HepG2 (cell line): ENCODE measurements around the gene LGALS9. TPM values are rescaled to one million over a fixed set of nuclear protein-coding genes. Genes with fewer than 3 reads are reported as not detected.

Source experiments
- ATAC-seq: fragments of 200-7000 bp; cut with Tn5 transposase; 3 replicates; pipeline ENCODE4 v1.9.1; 2020; ENCODE audit warnings: mild to moderate bottlenecking, moderate library complexity
- BruUV-seq: library from RNA; stranded (reverse); fragments of 400-500 nt; replicated peaks from 2 replicates; lab custom pipeline; 2021; lab: Mats Ljungman, UMichigan
- CTCF ChIA-PET: fragments of 300-600 bp; formaldehyde crosslinking; extraction: SDS; loops from one replicate; lab custom pipeline; 2021; ENCODE audit warnings: low total read pairs, inconsistent platforms, low intra/inter-chr PET ratio; lab: Yijun Ruan, JAX
- POLR2A ChIA-PET: fragments of 350-600 bp; sonication (Branson Sonifier 250); formaldehyde crosslinking; loops from one replicate; lab custom pipeline; 2020; ENCODE audit warnings: antibody characterized with exemption, inconsistent platforms; lab: Yijun Ruan, JAX
- DNase-seq: peaks from one replicate; pipeline ENCODE4 v3.0.0-alpha.2; 2015; ENCODE audit warnings: low spot score
- FAIRE-seq: peaks from 3 replicates; lab custom pipeline; 2011; peaks lifted over from hg19 to GRCh38; lab: Jason Lieb, UNC
- H2AFZ ChIP-seq: one replicate; pipeline ENCODE4 v1.6.1; 2011; ENCODE audit warnings: low read length, inconsistent platforms
- H3K27ac ChIP-seq: fragments of 300-600 bp; 3 replicates; pipeline ENCODE4 v1.8.0; 2011; ENCODE audit warnings: mixed run types, mild to moderate bottlenecking, mixed read lengths, low read length, inconsistent platforms; ENCODE audit not compliant: insufficient read depth; ENCODE audit errors: extremely low read length
- H3K27me3 ChIP-seq, 2 experiments: fragments of 200-600 bp in 1 of 2; 2 replicates in 1 of 2; 3 replicates in 1 of 2; pipeline versions ENCODE4 v1.6.0 to v1.8.0; 2011; ENCODE audit warnings: low read length in 2 of 2, mild to moderate bottlenecking in 2 of 2, moderate library complexity in 2 of 2, inconsistent platforms in 1 of 2; ENCODE audit not compliant: insufficient read depth in 2 of 2, control insufficient read depth in 1 of 2
- H3K36me3 ChIP-seq, 2 experiments: fragments of 200-600 bp in 1 of 2; replicated peaks in 1 of 2; 2 replicates in 1 of 2; 3 replicates in 1 of 2; pipeline versions ENCODE4 v1.5.1 to v1.8.0; 2011; ENCODE audit warnings: low read length in 2 of 2, inconsistent platforms in 1 of 2; ENCODE audit not compliant: insufficient read depth in 2 of 2, control insufficient read depth in 1 of 2
- H3K4me1 ChIP-seq: 2 replicates; pipeline ENCODE4 v1.5.1; 2012; ENCODE audit warnings: low read length, inconsistent platforms; ENCODE audit not compliant: insufficient read depth
- H3K4me2 ChIP-seq: 2 replicates; pipeline ENCODE4 v1.6.0; 2011; ENCODE audit warnings: low read depth, low read length, inconsistent platforms
- H3K4me3 ChIP-seq, 3 experiments: fragments of 200-600 bp in 1 of 3; sonication (generic), shearing (Covaris generic) in 1 of 3; replicated peaks in 1 of 3; 2 replicates each; pipeline ENCODE4 v1.5.1; 2011 to 2016; ENCODE audit warnings: low read length in 3 of 3, inconsistent platforms in 2 of 3, low read depth in 2 of 3, mild to moderate bottlenecking in 2 of 3, control low read depth in 1 of 3, mixed read lengths in 1 of 3; ENCODE audit not compliant: insufficient read depth in 1 of 3
- H3K79me2 ChIP-seq: one replicate; pipeline ENCODE4 v1.6.1; 2011; ENCODE audit warnings: low read length, inconsistent platforms; ENCODE audit not compliant: insufficient read depth
- H3K9ac ChIP-seq: 2 replicates; pipeline ENCODE4 v1.6.0; 2011; ENCODE audit warnings: mild to moderate bottlenecking, low read depth, low read length, inconsistent platforms; ENCODE audit not compliant: insufficient read depth
- H3K9me3 ChIP-seq: 2 replicates; pipeline ENCODE4 v1.5.1; 2012; ENCODE audit warnings: mild to moderate bottlenecking, low read length
- H4K20me1 ChIP-seq: 2 replicates; pipeline ENCODE4 v1.6.0; 2011; ENCODE audit warnings: inconsistent platforms, mild to moderate bottlenecking, low read length, moderate library complexity; ENCODE audit not compliant: insufficient read depth
- BCL3 ChIP-seq: sonication (generic); formaldehyde crosslinking; IDR thresholded peaks from 2 replicates; pipeline ENCODE4 v1.5.1; 2020; ENCODE audit warnings: mild to moderate bottlenecking, missing genetic modification reagents, moderate library complexity
- CEBPZ ChIP-seq: IDR thresholded peaks from 2 replicates; pipeline ENCODE4 v1.6.1; 2012; ENCODE audit warnings: low read length, improper control_type of control experiment
- FOXA1 ChIP-seq, 2 experiments: fragments of 450-650 bp in 1 of 2; sonication (generic) in 1 of 2; formaldehyde crosslinking in 1 of 2; IDR thresholded peaks; 2 replicates each; pipeline versions ENCODE4 v1.4.0 to v1.6.1; 2016 to 2020; ENCODE audit warnings: missing genetic modification reagents in 1 of 2
- MIXL1 ChIP-seq: IDR thresholded peaks from 2 replicates; pipeline ENCODE4 v1.6.1; 2016
- POLR2A ChIP-seq, 2 experiments: IDR thresholded peaks; 2 replicates each; pipeline ENCODE4 v1.6.1; 2011; ENCODE audit warnings: low read depth in 2 of 2, low read length in 2 of 2, mild to moderate bottlenecking in 1 of 2, moderate library complexity in 1 of 2; ENCODE audit not compliant: insufficient read depth in 1 of 2
- SOX13 ChIP-seq, 3 experiments: fragments of 450-650 bp in 1 of 3; sonication (generic) in 1 of 3; formaldehyde crosslinking in 1 of 3; IDR thresholded peaks in 2 of 3; conservative IDR thresholded peaks in 1 of 3; 2 replicates each; pipeline versions ENCODE4 v1.5.0 to v1.6.1; 2016 to 2020; ENCODE audit warnings: antibody characterized with exemption in 1 of 3, mild to moderate bottlenecking in 1 of 3, missing compliant biosample characterization in 1 of 3, missing genetic modification reagents in 1 of 3, moderate library complexity in 1 of 3
- WIZ ChIP-seq: sonication (generic); formaldehyde crosslinking; IDR thresholded peaks from 2 replicates; pipeline ENCODE4 v1.5.1; 2020; ENCODE audit warnings: mild to moderate bottlenecking, missing genetic modification reagents
- ZNF20 ChIP-seq: sonication (generic); formaldehyde crosslinking; IDR thresholded peaks from 2 replicates; pipeline ENCODE4 v1.4.0; 2020; ENCODE audit warnings: mild to moderate bottlenecking, moderate library complexity, missing genetic modification reagents
- ZNF318 ChIP-seq: sonication (generic); formaldehyde crosslinking; IDR thresholded peaks from 2 replicates; pipeline ENCODE4 v1.4.0; 2020; ENCODE audit warnings: mild to moderate bottlenecking, missing genetic modification reagents
- ZNF629 ChIP-seq: sonication (generic); formaldehyde crosslinking; conservative IDR thresholded peaks from 2 replicates; pipeline ENCODE4 v1.5.0; 2020; ENCODE audit warnings: missing genetic modification reagents
- ZNF746 ChIP-seq: sonication (generic); formaldehyde crosslinking; IDR thresholded peaks from 2 replicates; pipeline ENCODE4 v1.8.0; 2022; ENCODE audit warnings: mild to moderate bottlenecking, missing genetic modification reagents
- WGBS: methylation state at CpG from one replicate; pipeline ENCODE4 v1.1.6; 2017; ENCODE audit warnings: low lambda C conversion rate; 5-methylcytosine and 5-hydroxymethylcytosine counted together
- in situ Hi-C: cut with HindIII; loops from 2 replicates; pipeline ENCODE4 v1.10.0; 2017; ENCODE audit warnings: low pct_unique_long_range_greater_than_20kb; ENCODE audit not compliant: extremely low pct_ligation_motif_present
- intact Hi-C: fragments of 100-400 bp; cut with micrococcal nuclease; formaldehyde crosslinking; loops from one replicate; pipeline ENCODE4 v1.10.0; 2022; ENCODE audit not compliant: unreplicated experiment
- polyA plus RNA-seq, 8 experiments: library from polyadenylated mRNA; depleted of rRNA in 3 of 8; stranded (reverse) in 7 of 8; unstranded in 1 of 8; fragments of >200 nt; fragmentation: Illumina TruSeq in 4 of 8; extraction: Trizol in 4 of 8; gene quantifications; 2 replicates each; pipeline versions ENCODE4 v1.2.1 to v1.2.3, GENCODE V29; 2011 to 2016; ENCODE audit warnings: low read depth in 4 of 8, missing spikeins in 1 of 8, mixed read lengths in 1 of 8; ENCODE audit not compliant: insufficient read depth in 1 of 8
- total RNA-seq, 5 experiments: library from RNA; depleted of rRNA; stranded (reverse); fragments of >200 nt; fragmentation: Illumina TruSeq; extraction: Trizol; gene quantifications; 2 replicates each; pipeline ENCODE4 v1.2.3, GENCODE V29; 2016; ENCODE audit warnings: low read depth in 1 of 5

The LGALS9 gene
- total and polyA plus RNA-seq, 2 of the 13 experiments (the other 11 are each of a cell fraction or from before 2014, with no cell fraction given): 0.40 to 1.4 TPM

- no peak for TF ChIP-seq ZNF318
- no peak for TF ChIP-seq WIZ (CRISPR knock-in tag)
- TF ChIP-seq FOXA1 (IDR thresholded peaks at IDR 0.05): no peak
- TF ChIP-seq FOXA1 (CRISPR knock-in tag; IDR thresholded peaks at IDR 0.05): no peak
These were observed 37.5 kb downstream of the LGALS9 start (continued) for GRCh38 chr17:27668488-27668823.

- CTCF ChIA-PET: no interaction called here
- FAIRE-seq (no peak), DNase-seq (no peak), ATAC-seq (no peak)
- Histone ChIP-seq H3K4me3 (no peak overlapping the region), H3K9ac (no peak overlapping the region), H3K27me3 (peaks cover 3 to 8% of the 10 kb centered on the region in 2 experiments; a peak in 2 of 5 replicates), H3K36me3 (no peaks in the 10 kb centered on the region), H2AFZ (no peak overlapping the region), H3K9me3 (no peaks in the 10 kb centered on the region), H3K4me1 (no peaks in the 10 kb centered on the region), H3K4me2 (no peak overlapping the region), H3K79me2 (no peaks in the 10 kb centered on the region), H4K20me1 (no peaks in the 10 kb centered on the region), H3K27ac (no peak overlapping the region)
- in situ Hi-C loops (no loop called here), intact Hi-C loops (no loop called here)
- BruUV-seq: no TSS peak
- WGBS: 13% methylated on average over 6 of the region's 7 CpGs
- POLR2A ChIA-PET: no interaction called here
- TF ChIP-seq ZNF20 (CRISPR knock-in tag) (no peak), CEBPZ (no peak), POLR2A (IDR thresholded peaks at IDR 0.05; ENCODE audit: insufficient read depth in 1 of 2, low read depth in 2 of 2, low read length in 2 of 2) (no peak), ZNF629 (CRISPR knock-in tag) (no peak), BCL3 (CRISPR knock-in tag) (no peak), ZNF746 (CRISPR knock-in tag) (no peak), MIXL1 (no peak), SOX13 (IDR thresholded peaks at IDR 0.05) (no peak), SOX13 (CRISPR knock-in tag; conservative IDR thresholded peaks at IDR 0.05 in 1 of 2, IDR thresholded peaks at IDR 0.05 in 1 of 2) (no peak)
These were observed 38.1 kb downstream of the LGALS9 start for GRCh38 chr17:27669136-27669535.
